HG03442 (cell line): ENCODE measurements around the gene COL4A2.

ENCODE experiments used
- ATAC-seq: cut with Tn5 transposase; IDR thresholded peaks from one replicate; pipeline ENCODE4 v1.9.1; 2021; ENCODE audit warnings: mild to moderate bottlenecking, moderate library complexity; ENCODE audit not compliant: unreplicated experiment

The COL4A2 gene

DNA sequence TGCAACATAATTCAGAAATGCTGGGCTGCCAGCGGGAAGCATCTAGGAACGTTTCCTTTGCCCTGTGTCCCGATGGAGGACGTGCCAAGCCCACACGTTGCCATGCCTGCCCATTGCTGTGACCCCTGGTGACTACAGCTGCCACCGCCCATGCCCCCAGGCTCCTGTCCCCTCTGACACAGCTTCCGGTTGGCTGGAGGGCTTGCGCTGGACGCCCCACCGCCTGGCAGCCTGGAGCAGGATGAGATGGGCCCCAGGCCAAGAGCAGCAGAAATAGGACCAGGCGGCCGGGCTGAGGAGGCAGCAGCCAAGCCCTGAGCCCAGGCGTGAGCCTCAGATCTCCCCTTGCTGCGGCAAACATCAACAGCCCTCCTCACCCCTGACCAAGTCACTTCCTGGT, 125.9 kb downstream of the COL4A2 start:
- ATAC-seq = no peak

DNA sequence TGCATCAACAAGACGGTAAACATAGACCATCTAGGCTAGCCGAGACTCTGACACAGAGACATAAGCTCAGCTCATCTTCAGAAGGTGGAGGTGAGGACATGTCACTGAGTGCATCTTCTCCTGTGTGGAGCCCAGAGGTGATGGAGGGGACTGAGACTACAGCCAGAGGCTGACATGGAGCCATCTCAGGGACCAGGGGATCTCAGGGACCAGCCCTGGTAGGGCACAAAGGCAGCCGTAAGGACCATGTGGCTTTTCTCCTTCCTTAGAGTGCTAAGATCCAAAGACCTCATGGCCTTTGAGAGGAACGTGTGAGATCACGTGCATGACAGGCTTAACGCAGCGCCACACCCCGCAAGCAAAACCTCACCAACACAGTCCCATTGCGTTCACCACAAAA, 127.5 kb downstream of the COL4A2 start:
- no peak for ATAC-seq

DNA sequence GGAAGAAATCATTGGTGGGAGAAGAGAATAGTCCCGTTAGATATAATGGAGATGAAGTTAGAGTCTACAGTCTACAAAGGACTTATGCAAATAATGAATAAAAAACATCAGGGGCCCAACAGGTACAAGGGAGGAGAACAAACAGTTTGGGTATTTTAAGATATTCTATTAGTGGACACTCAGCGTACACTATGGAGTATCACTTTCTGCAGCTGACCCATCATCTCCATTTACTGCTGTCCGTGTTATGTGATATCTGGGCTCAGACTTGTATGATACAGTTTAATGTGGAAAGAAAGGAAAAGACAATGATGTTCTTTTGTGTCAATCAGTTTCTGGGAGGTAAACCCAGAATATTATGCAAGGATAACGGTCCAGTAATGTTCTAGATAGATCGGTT, 128.2 kb downstream of the COL4A2 start:
- ATAC-seq = no peak

DNA sequence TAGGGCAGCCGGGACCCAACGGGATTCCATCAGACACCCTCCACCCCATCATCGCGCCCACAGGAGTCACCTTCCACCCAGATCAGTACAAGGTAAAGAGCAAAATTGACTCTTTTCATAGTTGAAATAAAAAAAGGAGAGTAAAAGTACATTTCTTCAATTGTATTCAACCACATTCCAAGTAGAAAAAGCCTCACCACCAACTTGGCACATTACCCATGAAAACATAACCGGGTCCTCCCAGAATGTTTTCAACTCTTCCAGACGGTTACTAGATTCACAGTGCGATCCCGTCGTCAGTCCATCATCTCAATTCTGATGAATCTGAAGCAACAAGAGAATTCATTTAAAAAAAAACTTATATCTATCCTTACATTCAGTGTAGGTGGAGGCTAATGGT, 129.2 kb downstream of the COL4A2 start:
- no peak for ATAC-seq

DNA sequence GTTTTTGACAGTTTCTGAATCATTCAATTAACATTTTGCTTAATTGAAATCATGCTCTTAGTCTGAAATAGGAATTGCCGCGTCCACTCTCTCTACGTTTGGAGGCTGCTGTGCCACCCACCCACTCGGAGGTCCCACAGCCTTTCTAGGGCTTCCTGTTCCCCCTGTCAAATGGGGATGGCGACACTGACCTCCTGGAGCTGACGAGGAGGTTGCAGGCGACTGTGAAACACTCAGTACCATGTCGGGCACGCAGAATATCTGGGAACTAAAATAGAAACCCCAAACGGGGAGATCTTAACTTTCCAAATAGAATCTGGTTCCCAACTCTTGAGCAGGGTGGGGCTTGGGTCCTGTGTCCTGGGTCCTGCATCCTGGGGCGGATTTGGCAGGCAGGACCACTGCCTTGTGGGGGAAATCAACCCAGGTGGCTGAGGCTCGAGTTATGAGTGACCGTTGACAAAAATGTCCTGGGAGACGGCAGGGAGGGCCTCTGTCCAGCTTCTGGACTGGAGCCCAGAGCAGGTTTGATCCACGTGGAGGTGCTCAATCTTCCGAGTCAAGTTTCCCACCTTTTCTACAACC, 129.8 kb downstream of the COL4A2 start:
- no peak for ATAC-seq

DNA sequence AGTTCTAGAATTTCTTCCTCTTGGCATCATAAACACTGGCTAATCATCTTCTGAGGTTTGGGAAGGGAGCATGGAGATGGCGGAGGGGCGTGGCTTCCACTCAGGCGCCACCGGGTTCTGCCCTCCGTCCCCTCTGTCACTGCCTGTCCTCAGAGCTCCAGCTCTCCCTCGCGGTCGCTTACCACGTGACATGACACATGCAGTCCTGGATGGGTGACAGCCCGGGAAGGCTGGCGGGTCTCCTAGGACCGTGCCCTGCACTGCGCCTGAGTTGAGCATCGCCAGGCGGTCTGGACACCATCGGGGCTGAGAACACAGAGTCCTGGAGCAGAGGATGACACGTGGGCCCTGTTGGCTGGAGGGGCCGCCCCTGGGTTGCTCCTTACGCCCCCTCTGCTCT, 131.1 kb downstream of the COL4A2 start:
- ATAC-seq = no peak

DNA sequence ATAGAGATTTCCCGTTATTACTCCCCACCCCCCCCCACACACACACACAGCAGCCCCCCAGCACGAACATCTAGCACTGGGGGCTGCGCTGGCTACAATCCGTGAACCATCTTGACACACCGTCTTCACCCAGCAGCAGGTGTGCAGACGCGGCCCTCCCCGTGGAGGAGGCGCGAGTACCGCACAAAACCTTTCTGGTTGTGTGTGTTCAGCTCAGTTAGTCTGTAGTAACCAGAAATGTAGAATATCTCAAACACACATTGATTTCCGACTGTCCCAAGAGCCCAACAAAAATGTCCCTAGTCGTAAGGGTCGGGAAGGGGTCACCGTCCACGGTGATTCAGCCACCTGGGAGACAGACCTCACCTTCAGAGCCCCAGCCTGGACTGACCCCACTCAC, 131.7 kb downstream of the COL4A2 start:
- ATAC-seq = no peak

DNA sequence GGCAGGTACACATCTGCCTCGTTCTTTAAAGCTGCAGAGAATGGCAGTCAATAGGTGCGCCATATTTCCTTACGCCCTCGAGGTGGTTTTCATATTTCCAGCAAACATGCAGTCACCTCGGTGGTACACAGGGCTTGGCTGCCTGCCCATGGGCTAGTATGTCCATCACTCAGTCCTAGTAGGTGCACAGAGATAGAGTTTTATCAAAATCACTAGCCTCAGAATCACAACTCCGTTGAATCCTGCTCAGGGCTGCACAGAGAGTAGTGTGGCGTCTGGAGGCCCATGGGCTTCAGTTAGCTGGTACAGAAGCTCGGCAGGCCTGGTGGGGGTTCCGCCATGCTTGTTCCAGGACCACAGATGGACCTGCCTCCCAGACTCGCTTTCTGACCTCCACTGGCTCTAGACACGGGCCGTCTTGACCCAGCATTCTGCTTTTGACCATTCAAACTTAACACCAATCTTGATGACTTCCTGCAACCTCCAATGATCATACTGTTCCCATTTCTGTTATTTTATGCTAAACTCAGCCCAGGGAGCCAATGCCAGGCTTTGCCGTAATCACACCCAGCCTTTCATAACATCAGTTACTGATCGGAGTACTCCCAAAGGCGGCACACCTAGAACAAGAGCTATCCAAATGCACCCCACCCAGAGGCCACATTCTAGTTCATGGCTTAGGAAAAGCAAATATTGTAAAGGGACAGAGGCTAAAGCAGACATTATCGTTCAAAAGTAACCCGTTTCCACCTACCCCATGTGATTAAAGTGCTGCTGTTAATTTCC, 134.1 kb downstream of the COL4A2 start:
- ATAC-seq = no peak

DNA sequence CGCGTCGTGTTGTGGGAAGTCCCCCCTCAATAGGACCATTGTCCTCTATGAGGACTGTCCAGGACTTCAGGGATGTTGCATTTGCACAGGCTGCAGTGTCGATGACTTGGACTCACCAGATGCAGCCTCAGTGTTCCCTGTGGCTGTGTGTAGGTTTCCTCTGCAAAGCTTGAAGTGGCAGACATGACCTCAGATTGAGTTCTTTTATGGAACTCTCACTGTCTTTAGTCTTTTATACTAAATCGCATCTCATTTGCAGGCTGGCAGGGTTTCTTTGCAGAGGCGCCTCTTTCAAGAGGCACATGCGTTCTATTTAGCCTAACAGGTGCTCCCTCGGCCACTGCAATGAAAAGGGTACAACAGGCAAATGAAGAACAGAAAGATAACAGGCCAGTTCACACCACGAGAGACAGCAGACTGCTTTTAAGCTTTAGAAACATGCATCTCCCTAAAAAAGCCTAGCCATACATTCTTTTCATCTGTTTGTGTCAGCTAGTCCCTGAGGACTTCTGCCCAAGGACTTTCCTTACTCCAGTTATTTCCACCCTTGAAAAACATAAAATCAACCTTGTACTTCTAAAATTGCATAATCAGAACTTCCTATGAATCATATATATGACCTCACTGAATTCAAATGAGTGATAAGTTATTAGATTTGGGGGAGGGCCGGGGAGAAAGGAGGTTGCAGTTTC, 136.0 kb downstream of the COL4A2 start:
- no peak for ATAC-seq

DNA sequence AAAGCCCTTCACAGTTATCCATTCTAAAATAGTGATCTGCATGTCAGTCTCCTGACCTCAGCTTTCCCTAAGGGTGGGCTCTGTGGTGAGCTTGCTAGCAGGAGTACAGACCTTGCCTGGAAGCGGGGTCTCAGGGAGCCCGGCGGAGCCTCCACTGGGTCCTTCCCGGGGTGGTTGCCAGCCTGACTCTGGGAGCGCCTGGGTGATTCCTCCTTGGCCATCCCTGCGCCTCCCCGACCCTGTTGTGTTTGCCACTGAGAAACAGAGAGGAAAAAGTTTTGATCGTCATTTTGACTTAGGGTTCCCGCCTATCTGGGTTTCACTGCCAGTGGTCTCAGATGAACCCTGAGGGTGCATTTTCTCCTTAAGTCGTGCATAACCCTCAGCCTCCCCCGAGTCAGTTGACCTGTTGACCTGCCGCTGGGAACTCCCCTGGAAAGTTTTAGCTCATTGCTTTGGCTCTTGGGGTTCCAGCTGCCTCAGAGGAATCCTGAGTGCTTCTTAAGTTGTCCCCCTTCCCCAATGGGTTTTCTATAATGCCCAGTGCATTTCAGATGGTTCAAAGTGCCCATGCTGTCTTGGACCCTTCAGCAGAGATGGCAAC, 136.6 kb downstream of the COL4A2 start:
- peak; percentile 10 for ATAC-seq

DNA sequence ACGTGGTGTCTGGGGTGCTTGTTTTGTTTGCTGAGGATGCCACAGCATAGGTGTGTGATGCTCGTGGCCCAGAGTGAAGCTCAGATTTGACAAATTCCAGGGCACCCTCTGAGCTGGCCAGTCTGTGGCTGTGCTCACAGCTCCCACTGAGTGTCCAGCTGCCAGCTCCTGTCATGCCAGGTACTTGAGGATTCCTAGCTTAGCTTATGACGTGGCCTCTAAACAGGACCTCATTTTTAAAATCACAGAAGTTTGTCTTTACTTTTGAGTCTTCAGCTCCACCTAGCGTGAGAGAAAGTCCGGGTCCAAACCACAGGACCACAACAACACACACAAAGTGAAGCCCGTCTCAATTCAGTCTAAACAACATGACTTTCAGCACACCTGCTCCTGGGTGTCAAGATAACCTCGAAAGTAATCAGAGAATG, 137.2 kb downstream of the COL4A2 start:
- peak; percentile 58 for ATAC-seq

DNA sequence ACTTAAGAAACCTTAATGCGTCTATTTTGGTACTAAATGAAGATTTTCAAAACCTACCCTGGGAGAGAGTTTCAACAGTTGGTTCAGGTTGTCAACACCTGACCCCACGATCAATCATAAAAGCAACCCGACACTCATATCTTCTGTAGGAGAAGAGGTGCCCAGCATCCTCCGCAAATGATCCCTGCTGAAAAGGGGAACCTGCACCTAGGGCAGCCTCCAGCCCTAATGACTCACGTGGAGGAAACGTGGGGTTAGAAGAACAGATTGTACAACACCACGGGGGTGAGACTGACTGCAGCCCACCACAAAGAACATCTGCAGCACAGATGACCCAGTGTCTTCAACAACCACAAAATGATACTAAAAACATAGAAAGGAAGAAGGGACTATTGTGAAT, 138.1 kb downstream of the COL4A2 start:
- ATAC-seq = peak; percentile 43

DNA sequence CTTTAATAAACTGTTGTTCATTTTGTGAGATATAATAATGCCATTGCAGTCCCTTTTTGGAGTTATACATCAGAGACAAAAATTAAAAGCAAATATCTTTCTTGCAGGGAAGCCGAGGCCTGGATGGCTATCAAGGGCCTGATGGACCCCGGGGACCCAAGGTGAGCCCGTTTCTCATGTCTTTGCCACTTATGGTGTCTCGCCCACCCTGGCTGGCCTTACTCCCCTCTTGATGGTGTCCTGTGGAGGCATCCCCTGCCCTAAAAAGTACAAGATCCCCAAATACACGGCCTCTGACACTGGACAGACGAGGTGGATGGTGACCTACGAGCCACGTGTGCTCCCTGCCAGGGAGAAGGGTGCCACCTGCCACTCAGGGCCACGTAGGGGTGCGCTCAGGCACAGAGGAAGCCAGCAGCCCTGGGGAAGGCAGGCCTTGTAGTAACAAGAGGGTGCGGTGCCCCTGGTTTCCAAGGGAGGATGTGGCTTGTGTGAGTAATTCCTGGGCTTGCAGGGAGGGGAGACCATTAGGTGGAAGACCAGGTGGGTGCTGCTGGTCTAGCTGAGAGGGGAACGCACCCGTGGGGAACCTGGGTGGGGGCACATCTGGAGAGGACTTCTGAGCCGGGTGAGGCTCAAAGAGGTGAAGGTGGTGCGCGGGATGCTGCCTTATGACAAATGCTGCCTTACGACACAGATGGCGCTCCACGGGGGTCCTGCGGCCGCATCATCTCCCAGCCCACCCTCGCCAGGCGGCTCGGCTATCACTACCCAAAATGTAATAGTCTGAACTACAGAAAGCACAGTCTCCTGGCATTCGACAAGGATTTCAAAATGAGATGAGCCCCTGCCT, 138.9 kb downstream of the COL4A2 start:
- no peak for ATAC-seq

DNA sequence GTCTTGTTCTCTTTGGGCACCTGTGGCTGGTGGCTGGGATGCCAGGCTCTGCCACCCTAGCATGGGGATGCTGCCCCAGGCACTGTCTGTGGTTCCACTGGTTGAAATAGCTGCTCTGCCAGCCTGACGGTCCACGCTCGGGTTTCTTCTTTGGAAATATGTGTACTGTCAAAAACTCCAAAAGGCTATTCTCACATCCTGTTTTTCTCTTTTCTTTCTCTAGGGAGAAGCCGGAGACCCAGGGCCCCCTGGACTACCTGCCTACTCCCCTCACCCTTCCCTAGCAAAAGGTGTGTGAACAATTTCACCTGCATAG, 139.4 kb downstream of the COL4A2 start:
- ATAC-seq = no peak

DNA sequence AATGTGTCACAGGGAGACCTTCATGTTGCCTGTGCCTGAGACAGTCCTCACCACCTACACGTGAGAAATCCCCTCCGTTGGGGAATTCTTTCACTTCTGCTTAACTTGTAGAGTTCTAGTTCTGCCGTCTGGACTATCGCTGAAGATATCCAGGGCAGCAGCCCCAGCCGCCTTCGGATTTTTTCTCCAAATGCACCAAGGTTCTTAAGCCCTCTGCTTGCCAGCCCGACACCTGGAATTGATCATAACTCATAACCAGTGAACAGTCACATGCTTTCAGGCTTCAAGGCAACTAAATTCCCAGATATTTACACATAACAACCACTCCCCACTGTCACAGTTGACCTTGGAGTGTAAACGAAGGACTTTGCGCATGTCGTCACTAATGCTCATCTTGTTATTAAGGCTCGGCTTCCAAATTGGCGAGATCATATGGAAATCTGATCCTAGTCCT, 140.0 kb downstream of the COL4A2 start:
- peak; percentile 48 for ATAC-seq

DNA sequence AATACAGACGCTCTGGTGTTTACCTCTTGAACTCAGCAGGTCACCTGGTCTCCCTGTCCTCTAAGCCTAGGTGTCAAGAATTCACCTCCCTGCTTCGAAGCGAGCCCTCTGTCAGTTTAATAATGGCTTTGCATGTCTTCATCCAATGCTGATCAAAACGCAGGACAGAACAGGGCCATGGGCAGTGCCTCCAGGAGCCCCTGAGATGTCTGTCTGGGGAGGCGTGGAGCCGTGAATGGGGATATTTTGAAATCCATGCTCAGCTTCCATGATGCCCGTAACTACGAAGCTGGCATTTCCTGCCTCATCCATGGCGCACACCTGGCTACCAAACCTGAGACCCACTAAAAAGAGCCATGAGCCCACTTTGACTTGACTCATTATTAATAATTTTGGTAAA, 140.7 kb downstream of the COL4A2 start:
- ATAC-seq = no peak

DNA sequence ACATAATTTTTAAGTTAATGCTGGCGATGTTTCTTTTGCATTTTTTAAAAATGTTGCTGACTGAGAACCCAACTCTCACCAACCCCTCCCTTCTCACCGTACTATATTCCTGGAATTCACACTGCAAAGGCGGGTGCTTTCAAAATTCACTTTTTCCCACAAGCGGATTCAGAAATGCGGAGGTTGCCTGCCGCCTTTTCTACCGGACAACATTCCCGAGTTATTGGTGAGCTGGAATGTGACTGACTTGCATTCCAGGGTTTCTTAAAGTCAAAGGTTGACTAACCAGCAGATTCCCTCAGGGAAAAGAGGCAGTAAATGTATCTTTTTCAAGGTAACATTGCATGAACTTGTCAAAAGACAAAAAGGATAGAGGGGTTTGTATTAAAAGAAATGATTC, 141.1 kb downstream of the COL4A2 start:
- no peak for ATAC-seq

DNA sequence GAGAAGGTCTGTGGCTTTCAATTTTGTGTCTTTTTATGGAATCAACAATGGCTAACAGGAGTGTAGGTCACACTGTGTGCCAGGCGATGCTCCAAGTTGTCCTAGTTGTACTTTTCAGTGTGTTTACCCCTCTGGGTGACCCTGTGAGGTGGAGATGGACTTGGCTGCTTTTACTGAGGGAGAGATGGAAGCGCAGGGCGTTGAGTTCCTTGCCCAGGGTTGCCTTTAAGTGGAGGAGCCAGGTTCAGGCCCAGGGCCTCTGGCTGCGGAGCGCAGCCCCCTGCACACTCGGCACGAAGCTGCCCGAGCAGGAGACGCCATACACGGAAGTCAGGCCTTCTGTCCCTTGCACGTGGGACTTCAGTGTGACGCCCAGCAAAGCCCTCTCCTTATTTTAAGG, 141.6 kb downstream of the COL4A2 start:
- ATAC-seq = no peak

DNA sequence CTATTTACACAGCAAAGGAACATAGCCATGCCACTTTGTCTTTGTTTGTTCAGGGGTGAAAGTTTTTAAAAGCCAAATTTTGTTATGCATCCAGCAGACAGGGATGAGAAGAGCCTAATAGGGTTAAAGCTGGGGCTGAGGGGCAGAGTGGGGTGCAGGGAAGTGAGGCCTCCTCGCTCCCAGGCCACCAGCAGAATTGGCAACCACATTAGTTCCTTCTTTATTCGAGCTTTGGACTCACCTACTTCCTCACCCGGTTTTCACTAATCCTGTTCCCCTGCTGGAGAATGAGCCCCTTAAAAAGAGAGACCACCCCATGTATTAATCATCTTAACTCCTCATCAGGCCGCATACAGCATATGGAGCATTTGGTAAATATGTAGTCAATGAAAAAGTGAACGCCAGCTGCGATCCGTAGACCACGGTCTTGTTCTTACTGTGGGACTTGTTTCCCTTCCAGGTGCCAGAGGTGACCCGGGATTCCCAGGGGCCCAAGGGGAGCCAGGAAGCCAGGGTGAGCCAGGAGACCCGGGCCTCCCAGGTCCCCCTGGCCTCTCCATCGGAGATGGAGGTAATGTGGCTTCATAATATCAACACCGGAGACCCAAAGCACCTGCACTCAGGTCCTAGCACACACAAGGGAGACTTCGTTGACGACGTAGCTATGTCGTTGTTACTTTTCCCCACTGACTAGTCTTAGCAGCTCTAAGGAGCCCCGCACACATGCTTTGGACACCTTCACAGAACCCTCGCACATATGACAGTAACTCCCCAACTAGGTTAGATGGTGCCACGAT, 142.3 kb downstream of the COL4A2 start:
- no peak for ATAC-seq
